Measurements from ENCODE around the gene GHR. TPM values are rescaled to one million over a fixed set of nuclear protein-coding genes. Genes with fewer than 3 reads are reported as not detected.
A peak's percentile ranks its signal among the peaks of the same experiment; 100 is the strongest.

The GHR gene
- total RNA-seq, 2 donors from 2014 or later = 10.8 to 10.9 TPM

- peak overlapping the region; percentile 29 to 50 for H3K27ac ChIP-seq
- H3K27me3 ChIP-seq = no peaks in the 10 kb centered on the region
- no peak overlapping the region for H3K4me3 ChIP-seq
- no peaks in the 10 kb centered on the region for H3K36me3 ChIP-seq
- peaks cover 0 to 15% of the 10 kb centered on the region in 2 donors for H3K4me1 ChIP-seq
- TF ChIP-seq CTCF (IDR thresholded peaks at IDR 0.05) = no peak
- no peak for DNase-seq (ENCODE audit: low spot score)
- no peaks in the 10 kb centered on the region for H3K9me3 ChIP-seq
Measured at GRCh38 chr5:42597318-42597937, 174.2 kb downstream of the GHR start.

- Histone ChIP-seq H3K4me1 (peaks cover 0 to 15% of the 10 kb centered on the region in 2 donors), H3K27ac (no peak overlapping the region), H3K4me3 (no peak overlapping the region), H3K9me3 (no peaks in the 10 kb centered on the region), H3K27me3 (no peaks in the 10 kb centered on the region), H3K36me3 (no peaks in the 10 kb centered on the region)
- TF ChIP-seq CTCF (IDR thresholded peaks at IDR 0.05) = no peak
- DNase-seq (ENCODE audit: low spot score) = no peak
Measured at GRCh38 chr5:42598311-42598710, 175.1 kb downstream of the GHR start.

- peaks cover 0 to 12% of the 10 kb centered on the region in 2 donors for H3K4me1 ChIP-seq
- H3K4me3 ChIP-seq = no peak overlapping the region
- DNase-seq (ENCODE audit: low spot score) = no peak
- no peaks in the 10 kb centered on the region for H3K9me3 ChIP-seq
- TF ChIP-seq CTCF (IDR thresholded peaks at IDR 0.05) = no peak
- H3K27ac ChIP-seq = no peak overlapping the region
- no peaks in the 10 kb centered on the region for H3K36me3 ChIP-seq
- H3K27me3 ChIP-seq = no peaks in the 10 kb centered on the region
Measured at GRCh38 chr5:42599106-42599505, 175.9 kb downstream of the GHR start.

- Histone ChIP-seq H3K27me3 (no peaks in the 10 kb centered on the region), H3K36me3 (no peaks in the 10 kb centered on the region), H3K27ac (no peak overlapping the region), H3K4me3 (no peak overlapping the region), H3K4me1 (peaks cover 0 to 12% of the 10 kb centered on the region in 2 donors), H3K9me3 (no peaks in the 10 kb centered on the region)
- no peak for TF ChIP-seq CTCF (IDR thresholded peaks at IDR 0.05)
- DNase-seq (ENCODE audit: low spot score) = no peak
Measured at GRCh38 chr5:42600441-42600840, 177.2 kb downstream of the GHR start.

- Histone ChIP-seq H3K27ac (no peak overlapping the region), H3K9me3 (no peaks in the 10 kb centered on the region), H3K4me3 (no peak overlapping the region), H3K36me3 (no peaks in the 10 kb centered on the region), H3K27me3 (no peaks in the 10 kb centered on the region), H3K4me1 (no peaks in the 10 kb centered on the region)
- TF ChIP-seq CTCF (IDR thresholded peaks at IDR 0.05) = no peak
- DNase-seq (ENCODE audit: low spot score) = no peak
Measured at GRCh38 chr5:42604171-42604711, 181.0 kb downstream of the GHR start.

- Histone ChIP-seq H3K36me3 (no peaks in the 10 kb centered on the region), H3K9me3 (no peaks in the 10 kb centered on the region), H3K27ac (no peak overlapping the region), H3K4me3 (no peak overlapping the region), H3K4me1 (no peaks in the 10 kb centered on the region), H3K27me3 (no peaks in the 10 kb centered on the region)
- DNase-seq (ENCODE audit: low spot score) = no peak
- no peak for TF ChIP-seq CTCF (IDR thresholded peaks at IDR 0.05)
Measured at GRCh38 chr5:42605490-42605889, 182.3 kb downstream of the GHR start.
